Parathyroid adenoma (tissue), 2 donors: ENCODE data around the gene FDXACB1.

Source experiments
- H2AFZ ChIP-seq: fragments of 300-600 bp; sonication (generic); one replicate; pipeline ENCODE4 v1.7.0; 2017; ENCODE audit warnings: antibody characterized with exemption, mild to moderate bottlenecking
- H3K27ac ChIP-seq: fragments of 300-600 bp; sonication (generic); one replicate; pipeline ENCODE4 v1.7.0; 2017
- H3K27me3 ChIP-seq: fragments of 300-600 bp; sonication (generic); one replicate; pipeline ENCODE4 v1.7.0; 2017; ENCODE audit warnings: low read length; ENCODE audit not compliant: control insufficient read depth, insufficient read depth
- H3K36me3 ChIP-seq: fragments of 300-600 bp; sonication (generic); one replicate; pipeline ENCODE4 v1.7.0; 2017; ENCODE audit warnings: low read length; ENCODE audit not compliant: control insufficient read depth, insufficient read depth
- H3K4me1 ChIP-seq: fragments of 300-600 bp; sonication (generic); one replicate; pipeline ENCODE4 v1.7.0; 2017; ENCODE audit warnings: control low read depth
- H3K4me2 ChIP-seq: fragments of 300-600 bp; sonication (generic); one replicate; pipeline ENCODE4 v1.7.0; 2017; ENCODE audit warnings: low read length
- H3K4me3 ChIP-seq: fragments of 300-600 bp; sonication (generic); one replicate; pipeline ENCODE4 v1.7.0; 2017; ENCODE audit warnings: low read depth, low read length
- H3K79me2 ChIP-seq: fragments of 300-600 bp; sonication (generic); one replicate; pipeline ENCODE4 v1.7.0; 2017; ENCODE audit warnings: control low read depth
- H3K9ac ChIP-seq: fragments of 300-600 bp; sonication (generic); one replicate; pipeline ENCODE4 v1.7.0; 2017; ENCODE audit warnings: mild to moderate bottlenecking
- H3K9me3 ChIP-seq: fragments of 300-600 bp; sonication (generic); one replicate; pipeline ENCODE4 v1.7.0; 2017; ENCODE audit warnings: low read length; ENCODE audit not compliant: control insufficient read depth
- CTCF ChIP-seq: fragments of 300-600 bp; sonication (generic); IDR thresholded peaks from one replicate; pipeline ENCODE4 v1.7.0; 2017; ENCODE audit warnings: antibody characterized with exemption, mild to moderate bottlenecking
- donor health status: primary hyperparathyroidism.

FDXACB1 gene

GRCh38 chr11:111913031-111913861 is 34.3 kb upstream of the FDXACB1 start:
- H3K4me3 ChIP-seq: peak overlapping the region; percentile 16
- no peak overlapping the region for H3K4me2 ChIP-seq
- peak overlapping the region; percentile 57 for H3K27ac ChIP-seq
- peaks cover 26% of the 10 kb centered on the region for H3K4me1 ChIP-seq
- H3K9ac ChIP-seq: no peak overlapping the region
- no peaks in the 10 kb centered on the region for H3K79me2 ChIP-seq
- no peaks in the 10 kb centered on the region for H3K36me3 ChIP-seq
- H3K27me3 ChIP-seq: no peaks in the 10 kb centered on the region
- peak overlapping the region; percentile 11 for H2AFZ ChIP-seq
- H3K9me3 ChIP-seq: no peaks in the 10 kb centered on the region
- no peak for TF ChIP-seq CTCF

- H3K4me3 ChIP-seq: peak within 1 kb of the TSS; percentile 40
- no peaks in the 10 kb centered on the region for H3K36me3 ChIP-seq
- peak within 1 kb of the TSS; percentile 75 for H3K27ac ChIP-seq
- H3K27me3 ChIP-seq: no peaks in the 10 kb centered on the region
- peak within 1 kb of the TSS; percentile 53 for H3K4me2 ChIP-seq
- H3K4me1 ChIP-seq: peaks cover 26% of the 10 kb centered on the region
- no peaks in the 10 kb centered on the region for H3K9me3 ChIP-seq
- no peak for TF ChIP-seq CTCF
- no peak within 1 kb of the TSS for H3K9ac ChIP-seq
- no peaks in the 10 kb centered on the region for H3K79me2 ChIP-seq
- H2AFZ ChIP-seq: peak within 1 kb of the TSS; percentile 85
These were observed 33.6 kb upstream of the FDXACB1 start, which contains the start of gene HSPB2 for GRCh38 chr11:111912535-111912934. HSPB2 (plus strand) TSS chr11:111912734; CDS start chr11:111912830, 96 bp downstream.

GRCh38 chr11:111911563-111912401 is 32.8 kb upstream of the FDXACB1 start, which contains the start of gene CRYAB:
CRYAB (minus strand) TSS chr11:111911770; CDS start chr11:111911724, 46 bp downstream.
- Histone ChIP-seq H3K36me3 (no peaks in the 10 kb centered on the region), H3K4me3 (peak within 1 kb of the TSS; percentile 40), H3K4me2 (peak within 1 kb of the TSS; percentile 53), H3K79me2 (no peaks in the 10 kb centered on the region), H2AFZ (peak within 1 kb of the TSS; percentile 85), H3K4me1 (peaks cover 26% of the 10 kb centered on the region), H3K27me3 (no peaks in the 10 kb centered on the region), H3K9me3 (no peaks in the 10 kb centered on the region), H3K9ac (no peak within 1 kb of the TSS), H3K27ac (peak within 1 kb of the TSS; percentile 75)
- no peak for TF ChIP-seq CTCF

GRCh38 chr11:111910676-111911562 is 32.0 kb upstream of the FDXACB1 start:
- H3K79me2 ChIP-seq: no peaks in the 10 kb centered on the region
- peak overlapping the region; percentile 40 for H3K4me3 ChIP-seq
- H3K27me3 ChIP-seq: no peaks in the 10 kb centered on the region
- H3K36me3 ChIP-seq: no peaks in the 10 kb centered on the region
- H3K9ac ChIP-seq: no peak overlapping the region
- peak overlapping the region; percentile 79 for H2AFZ ChIP-seq
- peak overlapping the region; percentile 75 for H3K27ac ChIP-seq
- peaks cover 26% of the 10 kb centered on the region for H3K4me1 ChIP-seq
- H3K4me2 ChIP-seq: peak overlapping the region; percentile 53
- no peak for TF ChIP-seq CTCF
- no peaks in the 10 kb centered on the region for H3K9me3 ChIP-seq
